Measurements from ENCODE around the gene ZBTB7C. TPM values are rescaled to one million over a fixed set of nuclear protein-coding genes. Genes with fewer than 3 reads are reported as not detected.

The ZBTB7C gene
- total and polyA plus RNA-seq, 2 of the 8 experiments (the other 6 are each of a cell fraction or from before 2014, with no cell fraction given): 0.15 to 0.45 TPM

- TF ChIP-seq SIRT6 (IDR thresholded peaks at IDR 0.05; ENCODE audit: low read length) (no peak), SUZ12 (IDR thresholded peaks at IDR 0.05; ENCODE audit: low read length) (no peak), SAP30 (IDR thresholded peaks at IDR 0.05; ENCODE audit: insufficient read depth, insufficient replicate concordance, low read length) (no peak), RFX5 (IDR thresholded peaks at IDR 0.05; ENCODE audit: borderline replicate concordance, low read depth, low read length) (no peak), NANOG (IDR thresholded peaks at IDR 0.05; ENCODE audit: insufficient read depth, low read depth, low read length, poor library complexity, severe bottlenecking) (no peak), USF2 (IDR thresholded peaks at IDR 0.05; ENCODE audit: low read length) (no peak)
Observed at GRCh38 chr18:47978603-47979002, 430.6 kb downstream of the ZBTB7C start (continued).
